Endothelial cell (in vitro differentiated cells): ENCODE data around the gene GDF11. TPM values are rescaled to one million over a fixed set of nuclear protein-coding genes. Genes with fewer than 3 reads are reported as not detected.

Experiments used
- DNase-seq: peaks from one replicate; pipeline ENCODE4 v3.0.0; 2021; ENCODE audit warnings: low spot score
- H3K27ac Mint-ChIP-seq: one replicate; pipeline ENCODE4 v1.8.0; 2021; ENCODE audit warnings: mixed read lengths, inconsistent platforms; ENCODE audit not compliant: unreplicated experiment
- H3K27me3 Mint-ChIP-seq: one replicate; pipeline ENCODE4 v1.8.0; 2021; ENCODE audit warnings: mild to moderate bottlenecking, moderate library complexity, mixed read lengths, inconsistent platforms; ENCODE audit not compliant: unreplicated experiment
- H3K36me3 Mint-ChIP-seq: one replicate; pipeline ENCODE4 v1.8.0; 2021; ENCODE audit warnings: mild to moderate bottlenecking, low read depth, mixed read lengths, inconsistent platforms; ENCODE audit not compliant: unreplicated experiment
- H3K4me1 Mint-ChIP-seq: one replicate; pipeline ENCODE4 v1.8.0; 2021; ENCODE audit warnings: mild to moderate bottlenecking, mixed read lengths, inconsistent platforms; ENCODE audit not compliant: unreplicated experiment
- H3K4me3 Mint-ChIP-seq: one replicate; pipeline ENCODE4 v1.8.0; 2021; ENCODE audit warnings: mild to moderate bottlenecking, mixed read lengths, inconsistent platforms; ENCODE audit not compliant: unreplicated experiment
- H3K9me3 Mint-ChIP-seq: one replicate; pipeline ENCODE4 v1.8.0; 2021; ENCODE audit warnings: mixed read lengths, inconsistent platforms; ENCODE audit not compliant: unreplicated experiment
- CTCF ChIP-seq: fragments of 200-600 bp; sonication (generic); IDR thresholded peaks from one replicate; pipeline ENCODE4 v1.5.0; 2021; ENCODE audit warnings: antibody characterized with exemption; ENCODE audit not compliant: unreplicated experiment
- total RNA-seq: library from RNA; stranded (reverse); fragmentation: NEBNext Ultra II Directional; extraction: Animal tissue kit (Norgen Biotek cat#: 25700); gene quantifications from one replicate; pipeline ENCODE4 v1.2.1, GENCODE V29; 2021; ENCODE audit not compliant: unreplicated experiment

GDF11 gene
- total RNA-seq, 1 donor from 2014 or later = 9.3 TPM

DNA sequence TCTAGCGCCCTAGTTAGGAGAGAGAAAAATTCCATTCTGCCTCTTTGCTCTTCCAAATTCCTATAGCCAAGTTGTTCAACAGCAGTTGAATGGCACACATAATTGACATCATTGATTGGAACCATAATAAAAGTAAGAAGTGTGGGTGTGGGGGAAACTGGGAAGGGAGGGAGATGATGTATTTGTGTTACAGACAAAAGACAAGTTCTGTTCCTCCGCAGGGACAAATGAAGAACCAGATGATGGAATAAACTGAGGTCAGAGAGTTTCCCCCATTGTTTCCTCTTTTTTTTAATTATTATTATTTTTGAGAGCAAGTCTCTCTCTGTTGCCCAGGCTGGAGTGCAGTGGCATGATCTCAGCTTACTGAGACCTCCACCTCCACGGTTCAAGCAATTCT is 34.9 kb downstream of the GDF11 start:
- Mint-ChIP-seq H3K27me3 (no peaks in the 10 kb centered on the region), H3K36me3 (peaks cover 27% of the 10 kb centered on the region)

DNA sequence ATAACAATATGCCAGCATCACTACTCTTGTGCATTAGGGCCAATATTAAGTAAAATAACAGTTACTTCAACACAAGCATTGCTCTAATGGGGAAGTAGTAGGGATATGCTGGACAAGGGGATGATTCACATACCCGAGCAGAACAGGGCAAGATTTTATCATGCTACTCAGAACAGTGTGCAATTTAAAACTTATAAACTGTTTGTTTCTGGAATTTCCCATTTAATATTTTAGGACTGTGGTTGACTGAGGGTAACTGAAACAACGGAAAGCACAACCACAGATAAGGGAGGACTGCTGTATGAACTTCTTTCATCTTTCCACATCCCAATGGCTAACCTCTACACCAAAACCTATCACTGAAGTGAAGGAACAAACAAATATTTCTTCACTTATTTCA is 37.8 kb downstream of the GDF11 start:
- no peak for DNase-seq
- H3K4me3 Mint-ChIP-seq = no peak overlapping the region
- no peak for TF ChIP-seq CTCF
- peaks cover 40% of the 10 kb centered on the region for H3K36me3 Mint-ChIP-seq
- no peaks in the 10 kb centered on the region for H3K4me1 Mint-ChIP-seq
- H3K27me3 Mint-ChIP-seq = peaks cover 1% of the 10 kb centered on the region
- no peak overlapping the region for H3K27ac Mint-ChIP-seq
- H3K9me3 Mint-ChIP-seq = no peaks in the 10 kb centered on the region

More for the DNA sequence above, 34.9 kb downstream of the GDF11 start:
- Mint-ChIP-seq H3K4me3 (no peak overlapping the region), H3K27ac (no peak overlapping the region), H3K9me3 (no peaks in the 10 kb centered on the region), H3K4me1 (no peaks in the 10 kb centered on the region)
- no peak for TF ChIP-seq CTCF
- no peak for DNase-seq

- H3K36me3 Mint-ChIP-seq = peaks cover 42% of the 10 kb centered on the region
- TF ChIP-seq CTCF = no peak
Measured at GRCh38 chr12:55788546-55788945, 45.6 kb downstream of the GDF11 start.

GRCh38 chr12:55789171-55789570 is 46.2 kb downstream of the GDF11 start:
- peak overlapping the region; percentile 7 for H3K4me3 Mint-ChIP-seq
- TF ChIP-seq CTCF = no peak
- no peaks in the 10 kb centered on the region for H3K4me1 Mint-ChIP-seq
- H3K9me3 Mint-ChIP-seq = no peaks in the 10 kb centered on the region
- peaks cover 2% of the 10 kb centered on the region for H3K27me3 Mint-ChIP-seq
- no peak overlapping the region for H3K27ac Mint-ChIP-seq
- H3K36me3 Mint-ChIP-seq = peaks cover 40% of the 10 kb centered on the region
- DNase-seq = no peak

More at GRCh38 chr12:55788546-55788945, 45.6 kb downstream of the GDF11 start:
- Mint-ChIP-seq H3K27ac (no peak overlapping the region), H3K9me3 (no peaks in the 10 kb centered on the region), H3K27me3 (peaks cover 2% of the 10 kb centered on the region), H3K4me3 (no peak overlapping the region), H3K4me1 (no peaks in the 10 kb centered on the region)
- no peak for DNase-seq

DNA sequence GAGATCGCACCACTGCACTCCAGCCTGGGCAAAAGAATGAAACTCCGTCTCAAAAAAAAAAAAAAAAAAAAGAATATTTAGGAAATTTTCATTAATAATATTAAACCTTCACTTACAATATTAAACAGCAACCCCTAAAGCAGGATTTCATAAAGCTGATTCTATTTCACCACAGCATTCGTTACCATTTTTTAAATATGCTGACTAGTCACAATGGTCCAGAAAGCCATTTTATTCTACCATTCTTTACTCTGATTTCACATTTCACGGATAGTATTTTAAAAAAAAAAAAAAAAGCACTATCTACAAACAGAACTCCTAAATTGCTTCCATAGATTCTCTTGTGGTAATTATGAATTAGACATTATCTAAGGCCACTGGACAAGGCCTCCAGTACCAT is 47.0 kb downstream of the GDF11 start:
- H3K9me3 Mint-ChIP-seq = no peaks in the 10 kb centered on the region
- H3K27ac Mint-ChIP-seq = no peak overlapping the region
- TF ChIP-seq CTCF = no peak
- DNase-seq = no peak
- no peaks in the 10 kb centered on the region for H3K4me1 Mint-ChIP-seq
- peaks cover 2% of the 10 kb centered on the region for H3K27me3 Mint-ChIP-seq
- peaks cover 40% of the 10 kb centered on the region for H3K36me3 Mint-ChIP-seq
- no peak overlapping the region for H3K4me3 Mint-ChIP-seq
